GM19193 (cell line): ENCODE measurements around the gene ZBTB25.

Experiments used
- POLR2A ChIP-seq: IDR thresholded peaks from 4 replicates; pipeline ENCODE4 v1.6.1; 2011; ENCODE audit not compliant: insufficient read depth, insufficient read length; ENCODE audit errors: extremely low read depth

ZBTB25 gene

DNA sequence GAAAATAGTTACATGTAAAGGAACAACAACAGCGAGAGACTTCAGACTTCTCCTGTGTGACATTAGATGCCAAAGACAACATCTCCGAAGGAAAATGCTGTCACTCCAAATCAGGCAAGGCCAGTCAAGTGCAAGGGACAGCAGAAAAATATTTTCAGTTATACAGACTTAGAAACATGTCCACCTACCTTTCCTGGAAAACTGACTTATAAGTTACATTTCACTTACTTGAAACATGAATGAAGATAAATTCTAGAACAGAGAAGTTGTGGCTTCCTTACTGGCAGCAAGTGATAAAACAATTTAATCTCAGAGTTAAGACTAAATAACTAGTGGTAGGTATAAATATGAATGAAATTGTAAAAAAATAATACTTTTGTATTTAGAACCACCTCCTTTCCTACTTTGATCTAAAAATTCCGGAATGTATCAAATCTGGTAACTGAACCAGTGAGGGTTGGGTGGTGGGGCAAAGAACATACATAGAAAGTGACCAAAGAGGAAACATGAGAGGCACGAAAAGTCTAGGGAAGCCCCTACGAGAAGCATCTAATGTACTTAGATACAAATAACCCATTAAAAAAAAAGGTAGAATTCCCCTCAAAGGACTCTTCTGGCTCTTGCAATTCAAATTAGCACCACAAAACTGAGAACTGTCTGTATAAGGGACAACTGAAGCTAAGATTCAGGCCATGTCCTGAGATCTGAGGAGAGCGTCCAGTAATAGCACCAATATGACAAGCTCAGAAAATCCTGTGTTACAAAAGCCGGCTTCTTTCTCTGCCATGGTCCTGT, 94.3 kb downstream of the ZBTB25 start:
- no peak for TF ChIP-seq POLR2A

GRCh38 chr14:64407329-64407728, 96.3 kb downstream of the ZBTB25 start:
- TF ChIP-seq POLR2A: no peak

GRCh38 chr14:64405295-64405694, 98.3 kb downstream of the ZBTB25 start:
- TF ChIP-seq POLR2A: no peak

GRCh38 chr14:64401949-64402348, 101.7 kb downstream of the ZBTB25 start:
- no peak for TF ChIP-seq POLR2A

DNA sequence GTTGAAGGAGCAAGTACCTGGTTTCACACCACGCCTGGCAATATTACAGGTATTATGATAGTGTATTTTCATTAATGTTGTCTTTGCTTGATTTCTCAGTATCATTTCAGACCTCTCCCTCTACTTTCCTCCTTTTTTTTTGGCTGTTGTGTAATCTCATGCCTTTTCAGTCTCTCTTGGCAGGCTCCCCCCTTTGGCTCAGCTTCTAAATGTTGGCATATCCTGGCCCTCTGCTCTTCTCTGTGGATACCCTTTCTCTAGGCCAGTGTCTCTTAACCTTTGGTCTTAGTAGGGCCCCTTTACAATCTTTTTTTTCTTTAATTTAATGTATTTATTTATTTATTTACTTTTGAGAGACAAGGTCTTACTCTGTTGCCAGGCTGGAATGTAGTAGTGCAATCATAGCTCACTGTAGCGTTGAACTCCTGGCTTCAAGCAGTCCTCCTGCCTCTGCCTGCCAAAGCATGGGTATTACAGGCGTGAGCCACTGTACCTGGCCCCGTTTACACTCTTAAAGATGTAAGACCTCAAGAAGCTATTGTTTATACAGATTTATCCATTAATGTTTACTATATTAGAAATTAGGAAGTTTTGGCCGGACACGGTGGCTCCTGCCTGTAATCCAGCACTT, 102.7 kb downstream of the ZBTB25 start:
- TF ChIP-seq POLR2A: no peak
